HG03097 (cell line): ENCODE results near the gene SOX1.

Experiments used
- ATAC-seq: cut with Tn5 transposase; IDR thresholded peaks from one replicate; pipeline ENCODE4 v1.9.1; 2021; ENCODE audit not compliant: unreplicated experiment, low FRiP score

SOX1 gene

GRCh38 chr13:112067116-112067741, at the start of gene SOX1:
Gene SOX1 (plus strand): TSS chr13:112067149. CDS start chr13:112067659, 510 bp downstream.
- ATAC-seq: no peak

- ATAC-seq: no peak
Measured at GRCh38 chr13:112024577-112024976, 42.4 kb upstream of the SOX1 start.

- no peak for ATAC-seq
Measured at GRCh38 chr13:112027250-112027649, 39.7 kb upstream of the SOX1 start.

GRCh38 chr13:112028481-112028880, 38.5 kb upstream of the SOX1 start:
- no peak for ATAC-seq

GRCh38 chr13:112029143-112029542, 37.8 kb upstream of the SOX1 start:
- ATAC-seq: no peak

- ATAC-seq: no peak
Measured at GRCh38 chr13:112032186-112032993, 34.6 kb upstream of the SOX1 start.

GRCh38 chr13:112034231-112034630, 32.7 kb upstream of the SOX1 start:
- no peak for ATAC-seq

- no peak for ATAC-seq
Measured at GRCh38 chr13:112034846-112035245, 32.1 kb upstream of the SOX1 start.

- no peak for ATAC-seq
Measured at GRCh38 chr13:112042496-112042895, 24.5 kb upstream of the SOX1 start.

- ATAC-seq: no peak
Measured at GRCh38 chr13:112052213-112052612, 14.7 kb upstream of the SOX1 start.

- no peak for ATAC-seq
Measured at GRCh38 chr13:112053167-112053743, 13.7 kb upstream of the SOX1 start.

- no peak for ATAC-seq
Measured at GRCh38 chr13:112053744-112054615, 13.0 kb upstream of the SOX1 start.

GRCh38 chr13:112054616-112055015, 12.3 kb upstream of the SOX1 start:
- ATAC-seq: no peak

GRCh38 chr13:112055036-112055914, 11.7 kb upstream of the SOX1 start:
- no peak for ATAC-seq

- ATAC-seq: no peak
Measured at GRCh38 chr13:112055915-112056269, 11.1 kb upstream of the SOX1 start.

- no peak for ATAC-seq
Measured at GRCh38 chr13:112056284-112056727, 10.6 kb upstream of the SOX1 start.

GRCh38 chr13:112056739-112057438, 10.1 kb upstream of the SOX1 start:
- ATAC-seq: no peak

- no peak for ATAC-seq
Measured at GRCh38 chr13:112057439-112057735, 9.6 kb upstream of the SOX1 start.

- no peak for ATAC-seq
Measured at GRCh38 chr13:112057736-112058518, 9.0 kb upstream of the SOX1 start.
